Measurements from ENCODE around the gene PPHLN1.

The PPHLN1 gene

DNA sequence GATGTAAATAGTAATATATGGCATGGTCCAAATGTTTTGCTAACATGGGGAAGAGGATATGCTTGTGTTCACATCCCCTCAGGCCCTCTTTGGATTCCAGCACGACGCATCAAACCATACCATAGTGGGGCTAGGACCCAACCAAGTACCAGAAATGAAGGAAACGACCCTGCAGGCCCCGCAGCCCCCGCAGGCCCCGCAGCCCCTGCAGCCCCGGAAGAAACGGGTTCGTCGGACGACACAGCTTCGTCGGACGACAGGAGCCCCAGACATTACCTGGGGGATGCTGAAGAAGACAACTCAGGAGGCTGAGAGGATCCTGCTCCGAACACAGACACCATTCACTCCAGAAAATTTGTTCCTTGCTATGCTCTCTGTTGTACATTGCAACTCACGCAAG, 119.9 kb downstream of the PPHLN1 start:
- DNase-seq = no peak

GRCh38 chr12:42446761-42447160, 120.8 kb downstream of the PPHLN1 start:
- DNase-seq = peak; percentile 85

DNA sequence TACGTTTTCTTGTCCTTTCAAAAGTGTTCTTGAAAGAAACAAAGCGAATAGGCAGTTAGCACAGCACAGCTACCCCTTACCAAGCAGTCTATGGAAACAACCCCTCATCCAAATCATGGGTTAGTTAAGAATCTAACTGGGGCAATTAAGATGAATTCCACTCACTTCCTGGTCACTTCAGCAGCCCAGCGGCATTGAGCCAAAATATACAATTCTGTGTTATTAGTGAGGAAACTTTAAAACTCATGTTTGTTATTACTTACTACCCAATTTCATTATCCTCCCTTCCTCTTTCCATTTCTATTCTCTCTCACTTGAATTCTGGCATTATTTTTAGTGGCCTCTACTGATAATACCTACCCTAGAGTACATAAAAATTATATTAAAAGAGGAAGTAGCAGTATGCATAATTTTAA, 121.4 kb downstream of the PPHLN1 start:
- DNase-seq = no peak

GRCh38 chr12:42448841-42449240, 122.9 kb downstream of the PPHLN1 start:
- DNase-seq = no peak

DNA sequence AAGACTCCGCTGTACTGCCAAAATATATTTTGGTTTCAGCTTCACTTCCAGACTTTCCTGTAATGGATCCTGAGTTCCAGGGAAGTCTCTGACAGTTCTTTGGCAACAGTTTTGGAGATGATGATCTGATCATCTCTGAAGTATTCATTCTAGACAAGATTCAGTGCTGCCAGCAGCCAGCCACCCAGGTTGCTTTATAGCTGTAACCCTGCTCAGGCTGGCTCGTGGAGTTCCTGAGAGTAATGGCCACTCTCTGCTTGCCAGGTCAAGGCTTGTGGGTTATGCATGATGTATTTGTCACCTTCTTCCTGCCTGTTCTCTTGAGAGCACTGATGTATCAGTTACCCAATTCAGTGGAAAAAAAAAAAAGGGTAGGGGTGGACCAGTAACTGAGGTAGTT, 124.3 kb downstream of the PPHLN1 start:
- peak; percentile 25 for DNase-seq

- DNase-seq = no peak
Observed at GRCh38 chr12:42458575-42458974, 132.6 kb downstream of the PPHLN1 start.

DNA sequence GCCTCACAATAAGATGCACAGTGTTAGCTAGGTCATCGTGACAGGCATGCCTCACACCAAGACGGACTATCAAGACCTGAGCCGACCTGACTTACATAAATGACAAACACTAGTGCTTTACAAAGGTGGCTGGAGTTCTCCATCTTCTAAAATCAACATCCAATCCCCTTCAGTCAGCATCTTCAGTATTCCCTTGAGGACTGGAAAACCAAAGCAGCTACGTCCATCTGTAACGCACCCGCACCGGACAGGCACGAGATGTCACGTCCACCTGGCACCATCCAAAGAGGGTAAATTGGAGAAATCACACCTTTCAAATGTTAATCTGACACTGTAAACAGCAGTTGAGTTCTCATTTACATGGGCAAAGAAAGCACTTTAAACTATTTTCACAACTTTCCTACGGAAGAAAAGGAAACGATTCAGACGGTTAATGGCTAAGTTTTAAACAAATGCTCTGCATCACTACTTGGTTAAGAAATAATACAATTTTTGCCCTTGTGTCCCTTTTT, 133.4 kb downstream of the PPHLN1 start:
- DNase-seq = no peak

- DNase-seq = no peak
Observed at GRCh38 chr12:42462486-42462885, 136.5 kb downstream of the PPHLN1 start.

DNA sequence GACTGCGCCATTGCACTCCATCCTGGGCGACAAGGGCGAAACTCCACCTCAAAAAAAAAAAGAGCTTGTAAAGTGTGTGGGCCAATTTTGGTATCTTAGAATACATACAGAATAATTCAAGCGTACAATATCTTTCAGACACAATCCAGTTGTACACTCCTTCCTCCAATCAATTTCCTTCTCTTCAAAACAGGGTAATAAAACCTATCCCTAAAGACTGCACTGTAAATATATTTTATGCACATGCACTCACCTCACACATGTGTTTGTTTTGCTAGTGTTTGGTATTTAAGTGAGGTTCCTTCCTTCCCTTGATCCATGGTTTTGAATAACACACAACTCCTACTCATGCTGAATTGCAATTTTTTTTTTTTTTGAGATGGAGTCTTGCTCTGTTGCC, 137.7 kb downstream of the PPHLN1 start:
- no peak for DNase-seq

- DNase-seq = peak; percentile 48
Observed at GRCh38 chr12:42468341-42468821, 142.4 kb downstream of the PPHLN1 start.

- peak; percentile 38 for DNase-seq
Observed at GRCh38 chr12:42468921-42469320, 143.0 kb downstream of the PPHLN1 start.

- DNase-seq = no peak
Observed at GRCh38 chr12:42469355-42470175, 143.6 kb downstream of the PPHLN1 start.

GRCh38 chr12:42472376-42472775, 146.4 kb downstream of the PPHLN1 start:
- no peak for DNase-seq

DNA sequence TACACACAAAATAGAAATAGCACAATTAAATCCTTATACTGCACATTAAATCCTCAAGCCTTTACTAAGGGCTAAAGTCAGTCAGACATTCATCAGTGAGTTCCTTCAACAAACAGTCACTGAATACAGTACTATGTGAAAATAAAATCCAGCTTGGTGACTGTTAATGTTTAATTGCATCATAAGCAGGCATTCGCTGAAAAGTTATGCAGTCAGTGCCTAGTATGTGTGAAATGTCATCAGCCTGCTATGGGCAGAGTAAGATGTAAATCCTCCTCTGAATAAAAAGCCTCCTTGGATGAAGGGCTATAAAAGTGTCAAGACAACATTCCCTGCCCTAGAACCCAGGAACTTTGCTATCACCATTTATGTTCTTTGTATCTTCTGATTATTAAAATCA, 147.2 kb downstream of the PPHLN1 start:
- peak; percentile 45 for DNase-seq

DNA sequence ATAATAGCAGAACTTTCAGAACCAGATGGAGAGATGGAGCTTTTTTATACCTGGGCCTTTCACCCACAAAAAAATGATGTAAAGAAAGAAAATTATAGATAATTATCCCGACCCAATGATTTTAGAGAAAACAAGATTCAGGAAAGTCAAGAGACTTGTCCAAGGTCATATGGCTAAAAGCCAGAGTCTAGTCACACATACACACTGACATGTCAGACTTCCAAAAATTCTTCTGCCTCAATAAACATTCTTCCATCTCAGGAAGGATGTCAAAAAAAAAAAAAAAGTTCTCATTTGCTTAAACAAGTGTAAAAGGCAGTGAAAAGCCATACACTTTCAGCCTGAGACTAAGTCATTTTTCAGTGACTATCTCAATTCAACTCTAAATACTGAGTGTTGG, 147.6 kb downstream of the PPHLN1 start:
- no peak for DNase-seq

DNA sequence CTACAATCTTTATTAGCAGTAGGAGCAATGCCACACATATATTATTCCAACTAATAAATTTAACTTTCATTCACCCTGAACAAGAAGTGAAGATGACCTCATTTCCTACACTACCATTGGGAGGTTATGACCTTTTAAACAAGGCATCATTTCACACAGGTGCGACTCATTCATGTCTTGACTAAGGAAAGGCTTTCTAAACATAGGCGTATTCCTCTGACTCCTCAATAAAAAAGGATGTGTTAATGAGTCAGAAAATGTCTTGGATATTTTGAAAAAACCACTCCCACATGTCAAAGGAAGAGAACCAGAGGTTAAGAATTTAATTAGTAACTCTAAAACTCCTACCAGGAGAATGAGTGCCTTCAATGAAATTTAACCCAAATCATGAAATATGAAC, 148.4 kb downstream of the PPHLN1 start:
- DNase-seq = peak; percentile 82

GRCh38 chr12:42475106-42475505, 149.1 kb downstream of the PPHLN1 start:
- no peak for DNase-seq

DNA sequence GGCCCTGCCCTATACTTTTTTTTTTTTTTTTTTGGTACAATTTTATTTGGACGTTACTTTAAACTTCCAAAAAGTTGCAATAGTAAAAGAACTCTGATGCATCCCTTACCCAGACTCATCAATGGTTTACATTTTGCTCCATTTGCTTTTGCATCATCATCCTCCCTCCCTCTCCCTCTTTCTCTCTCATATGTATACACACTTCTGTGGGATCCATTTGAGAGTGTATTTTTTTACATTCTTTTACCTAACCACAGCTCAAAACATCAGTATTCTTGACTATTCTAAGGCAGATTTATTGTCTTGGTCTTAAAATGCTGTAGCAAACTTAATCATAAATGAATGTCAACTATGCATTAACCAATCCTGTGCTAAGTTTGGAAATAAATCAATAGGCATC, 152.0 kb downstream of the PPHLN1 start:
- DNase-seq = no peak

- no peak for DNase-seq
Observed at GRCh38 chr12:42481368-42481767, 155.4 kb downstream of the PPHLN1 start.

GRCh38 chr12:42482041-42482747, 156.2 kb downstream of the PPHLN1 start:
- no peak for DNase-seq

DNA sequence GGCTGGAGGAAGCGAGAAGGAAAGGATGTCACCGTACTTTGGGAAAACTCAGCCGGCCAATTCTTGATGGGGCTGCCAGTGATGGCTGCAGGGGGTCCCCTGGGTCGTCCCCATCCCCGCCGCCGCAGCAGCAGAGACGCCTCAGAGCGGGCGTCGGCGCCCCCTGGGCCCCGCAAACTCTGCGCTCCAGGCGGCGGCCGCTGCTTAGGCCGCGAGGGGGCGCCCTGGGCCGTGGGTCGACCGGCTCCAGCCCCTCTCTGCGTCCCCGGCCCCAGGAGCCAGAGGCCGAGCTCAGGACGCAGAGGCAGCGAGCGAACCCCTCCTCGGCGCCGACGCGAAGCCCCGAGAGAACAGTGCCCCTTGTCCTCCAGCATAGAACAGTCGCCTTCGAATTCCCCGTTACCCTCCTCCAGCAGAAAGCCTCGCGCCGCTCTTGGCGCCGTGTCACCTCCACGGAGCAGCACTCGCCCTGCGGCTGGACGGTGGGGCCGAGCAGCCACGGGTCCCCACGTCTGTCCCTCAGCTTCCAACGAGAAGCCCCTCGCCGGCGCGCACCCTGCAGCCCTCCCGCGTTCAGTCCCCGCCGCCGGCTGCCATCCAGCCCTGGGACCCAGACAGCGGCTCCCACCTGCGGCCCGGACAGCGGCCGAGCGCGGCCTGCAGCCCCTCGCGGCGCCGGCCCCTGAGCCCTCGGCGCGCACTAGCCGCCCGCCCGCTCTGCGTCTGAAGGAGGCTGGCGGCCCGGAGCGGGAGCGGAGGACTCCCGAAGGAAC, 157.0 kb downstream of the PPHLN1 start:
- DNase-seq = peak; percentile 68

- DNase-seq = no peak
Observed at GRCh38 chr12:42483521-42483790, 157.5 kb downstream of the PPHLN1 start.

GRCh38 chr12:42484996-42485395, 159.0 kb downstream of the PPHLN1 start:
- DNase-seq = no peak

- no peak for DNase-seq
Observed at GRCh38 chr12:42485823-42486222, 159.9 kb downstream of the PPHLN1 start.

Data from NCI-H226 (cell line).